Skin of body (tissue), 2 donors: ENCODE data around the gene PARP11. TPM values are rescaled to one million over a fixed set of nuclear protein-coding genes. Genes with fewer than 3 reads are reported as not detected.
"Not testable (repeated sequence)": the region's sequence is repeated elsewhere in the genome, so short reads cannot be mapped to it uniquely, and the experiment has no call there.

Source experiments
- DNase-seq: peaks from one replicate; lab custom pipeline; 2025; lab: John Stamatoyannopoulos, UW
- total RNA-seq: library from RNA; depleted of rRNA; stranded (reverse); fragments of >200 nt; gene quantifications from one replicate; pipeline ENCODE4 v1.2.3, GENCODE V29; 2014

PARP11 gene
- total RNA-seq, 1 donor from 2014 or later: 5.2 TPM

- DNase-seq: no peak
These were observed 9.8 kb upstream of the PARP11 start for GRCh38 chr12:3882896-3883564.

- no peak for DNase-seq
These were observed 9.2 kb upstream of the PARP11 start for GRCh38 chr12:3882406-3882805.

DNA sequence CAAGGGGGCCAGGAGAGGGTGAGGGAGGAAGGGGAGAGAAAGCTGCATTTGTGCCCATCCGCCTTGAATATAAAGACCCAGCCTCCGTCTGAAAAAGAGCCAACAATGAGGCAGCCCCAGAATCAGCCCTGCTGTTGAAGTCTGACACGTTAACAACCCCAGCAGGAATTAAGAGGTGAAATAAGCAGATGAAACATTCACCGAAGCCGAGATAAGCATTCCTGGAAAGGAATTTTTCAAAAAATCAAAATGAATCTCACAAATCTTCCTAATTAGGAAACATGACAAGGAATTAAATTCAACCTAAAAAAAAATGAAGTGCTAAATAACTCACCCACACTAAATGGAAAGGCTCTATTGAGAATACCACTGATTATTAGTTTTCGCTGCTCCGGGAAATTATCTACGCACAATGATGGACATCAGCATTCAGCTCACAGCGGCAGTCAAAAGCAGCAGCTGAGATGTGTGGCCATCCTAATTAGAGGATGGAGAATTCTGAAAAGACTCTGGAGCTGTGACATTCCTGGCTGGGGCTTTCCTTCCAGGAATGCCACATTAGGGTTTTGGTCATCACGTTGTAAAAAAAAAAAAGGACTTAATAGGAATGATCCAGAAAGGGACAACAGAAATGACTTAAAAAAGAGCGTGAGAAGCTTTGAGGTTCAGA lies 8.2 kb upstream of the PARP11 start:
- no peak for DNase-seq

DNA sequence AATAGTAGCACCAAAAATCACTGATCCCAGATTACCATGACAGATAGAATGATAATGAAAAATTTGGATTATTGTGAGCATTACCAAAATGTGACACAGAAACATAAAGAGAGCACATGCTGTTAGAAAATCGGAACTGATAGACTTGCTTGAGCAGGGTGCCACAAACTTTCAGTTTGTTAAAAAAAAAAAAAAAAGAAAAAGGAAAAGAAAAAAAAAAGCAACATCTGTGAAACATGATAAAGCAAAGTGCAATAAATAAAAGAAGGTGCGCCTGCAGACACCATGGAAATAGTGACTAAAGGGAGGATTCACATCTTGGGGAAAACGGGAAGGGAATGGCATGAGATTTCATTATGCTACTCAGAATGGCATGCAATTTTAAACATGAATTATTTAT lies 6.6 kb upstream of the PARP11 start:
- DNase-seq: no peak

DNA sequence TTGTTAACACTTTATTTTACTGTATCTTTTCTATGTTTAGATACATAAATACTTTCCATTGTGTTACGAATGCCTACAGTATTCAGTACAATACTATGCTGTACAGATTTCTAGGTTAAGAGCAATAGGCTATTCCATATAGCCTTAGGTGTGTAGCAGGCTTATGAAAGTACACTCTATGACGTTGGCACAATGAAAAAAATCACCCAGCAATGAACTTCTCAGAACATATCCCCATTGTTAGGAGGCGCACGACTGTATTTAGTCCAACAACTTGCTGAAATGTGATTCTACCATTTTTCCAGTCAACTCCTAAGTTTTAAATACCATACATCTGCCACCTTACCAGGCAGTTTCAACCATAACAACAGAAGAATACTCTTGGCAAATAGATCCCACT lies 1.8 kb downstream of the PARP11 start:
- no peak for DNase-seq

DNA sequence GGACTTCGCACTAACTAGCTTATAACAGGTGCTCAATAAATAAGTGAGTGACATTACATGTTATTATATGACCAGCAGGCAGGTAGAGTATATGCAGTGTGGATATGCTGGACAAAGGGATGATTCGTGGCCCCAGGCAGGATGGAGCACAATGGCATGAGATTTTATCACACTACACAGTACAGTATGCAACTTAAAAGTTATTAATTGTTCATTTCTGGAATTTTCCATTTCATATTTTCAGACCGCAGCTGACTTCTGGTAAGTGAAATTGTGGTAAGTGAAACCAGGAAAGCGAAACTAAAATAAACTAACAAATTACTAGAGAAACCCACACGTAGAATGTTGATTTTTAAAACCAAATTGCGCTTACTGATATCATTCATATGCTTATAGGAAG lies 3.3 kb downstream of the PARP11 start:
- no peak for DNase-seq

DNA sequence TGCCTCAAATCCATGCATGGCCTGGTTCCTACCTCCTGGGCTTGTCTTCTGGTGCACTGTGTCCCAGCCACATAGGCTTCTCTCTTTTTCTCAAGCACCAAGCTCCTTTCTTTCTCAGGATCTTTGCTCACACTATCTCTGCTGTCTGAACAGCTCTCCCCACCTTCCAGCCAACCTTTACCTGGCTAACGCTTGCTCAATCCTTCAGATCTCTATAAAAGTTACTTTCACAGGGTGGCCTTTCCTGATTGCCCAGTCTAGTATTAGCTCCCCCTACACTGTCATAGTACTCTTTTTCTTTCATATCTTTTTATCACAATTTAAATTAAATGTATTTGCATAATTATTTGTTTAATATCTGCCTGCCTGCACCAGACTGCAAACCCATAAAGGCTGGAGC lies 3.8 kb downstream of the PARP11 start:
- DNase-seq: no peak

GRCh38 chr12:3863756-3864155 lies 9.4 kb downstream of the PARP11 start:
- DNase-seq: no peak

DNA sequence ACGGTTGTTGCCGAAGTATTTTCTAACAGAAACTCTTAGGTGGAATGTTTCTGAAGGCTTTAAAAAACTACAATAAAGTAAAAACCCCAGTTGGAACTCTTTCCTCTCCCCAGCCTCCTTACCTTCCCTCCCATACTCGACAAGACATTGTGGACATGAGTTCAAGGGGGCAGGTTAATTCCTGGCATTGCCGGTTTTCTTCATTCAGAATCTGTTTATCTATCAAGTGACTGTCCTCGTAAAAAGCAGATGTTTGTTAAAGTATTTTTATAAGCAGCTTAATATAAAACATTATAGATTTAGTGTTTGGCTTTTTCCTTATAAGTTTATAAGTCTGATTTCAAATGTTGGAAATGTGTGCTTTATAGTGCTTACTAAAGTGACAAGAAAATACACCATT lies 30.7 kb downstream of the PARP11 start:
- DNase-seq: no peak

DNA sequence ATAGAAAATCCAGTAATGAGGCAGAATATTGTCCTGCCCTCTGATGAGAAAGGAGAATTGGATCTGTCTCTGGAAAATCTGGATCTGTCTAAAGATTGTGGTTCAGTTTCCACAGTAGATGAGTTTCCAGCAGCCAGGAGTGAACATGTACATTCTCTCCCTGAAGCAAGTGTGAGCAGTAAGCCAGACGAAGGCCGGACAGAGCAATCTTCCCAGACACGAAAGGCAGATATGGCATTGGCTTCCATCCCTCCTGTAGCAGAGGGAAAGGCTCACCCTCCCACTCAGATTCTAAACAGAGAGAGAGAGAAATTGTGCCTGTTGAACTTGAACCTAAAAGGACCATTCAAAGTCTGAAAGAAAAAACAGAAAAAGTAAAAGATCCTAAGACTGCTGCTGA lies 31.4 kb downstream of the PARP11 start:
- DNase-seq: no peak

DNA sequence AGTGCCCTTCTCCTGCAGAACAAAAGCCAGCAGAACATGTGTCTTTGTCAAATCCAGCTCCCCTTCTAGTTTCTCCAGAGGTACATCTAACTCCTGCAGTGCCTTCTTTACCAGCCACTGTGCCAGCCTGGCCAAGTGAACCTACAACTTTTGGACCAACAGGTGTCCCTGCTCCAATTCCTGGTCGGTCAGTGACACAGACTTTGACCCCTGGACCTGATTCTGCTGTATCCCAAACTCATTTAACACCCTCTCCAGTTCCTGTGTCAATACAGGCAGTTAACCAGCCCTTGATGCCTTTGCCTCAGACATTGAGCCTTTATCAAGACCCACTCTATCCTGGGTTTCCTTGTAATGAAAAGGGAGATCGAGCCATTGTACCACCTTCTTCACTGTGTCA lies 32.4 kb downstream of the PARP11 start:
- not testable (repeated sequence) for DNase-seq

GRCh38 chr12:3839745-3840144 lies 33.5 kb downstream of the PARP11 start:
- not testable (repeated sequence) for DNase-seq

DNA sequence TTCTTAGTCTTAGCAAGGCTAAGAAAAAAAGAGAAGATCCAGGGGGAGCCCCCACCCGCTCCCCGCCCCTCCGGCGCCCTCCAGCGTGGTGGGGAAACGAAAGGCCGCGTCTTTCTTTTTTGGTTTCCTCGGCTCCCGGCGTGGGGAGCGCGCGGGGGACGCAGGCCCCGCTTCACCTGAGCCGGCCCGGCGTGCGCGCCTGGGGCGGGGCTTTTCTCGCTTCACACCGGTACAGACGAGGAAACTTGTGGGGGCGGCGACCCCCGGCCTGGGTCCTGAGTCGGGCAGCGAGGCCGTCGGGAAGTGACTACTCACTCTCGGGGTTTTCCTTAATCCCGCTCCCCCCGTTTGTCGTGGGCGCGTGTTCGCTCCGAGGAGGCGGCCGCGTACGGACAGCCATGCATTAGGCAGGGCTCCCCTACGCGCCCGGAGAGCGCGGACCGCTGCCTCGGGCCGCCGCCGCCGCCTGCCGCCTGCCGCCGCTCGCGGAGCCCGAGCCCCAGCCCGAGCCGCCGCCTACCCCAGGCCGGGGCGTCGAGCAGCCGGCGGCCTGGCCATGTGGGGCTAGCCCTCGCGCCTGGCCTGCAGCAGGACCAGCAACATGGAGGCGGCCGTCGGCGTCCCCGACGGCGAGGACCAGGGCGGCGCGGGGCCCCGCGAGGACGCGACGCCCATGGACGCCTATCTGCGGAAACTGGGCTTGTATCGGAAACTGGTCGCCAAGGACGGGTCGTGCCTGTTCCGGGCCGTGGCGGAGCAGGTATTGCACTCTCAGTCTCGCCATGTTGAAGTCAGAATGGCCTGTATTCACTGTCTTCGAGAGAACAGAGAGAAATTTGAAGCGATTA lies 34.3 kb downstream of the PARP11 start:
- not testable (repeated sequence) for DNase-seq

GRCh38 chr12:3838076-3838475 lies 35.1 kb downstream of the PARP11 start:
- no peak for DNase-seq

DNA sequence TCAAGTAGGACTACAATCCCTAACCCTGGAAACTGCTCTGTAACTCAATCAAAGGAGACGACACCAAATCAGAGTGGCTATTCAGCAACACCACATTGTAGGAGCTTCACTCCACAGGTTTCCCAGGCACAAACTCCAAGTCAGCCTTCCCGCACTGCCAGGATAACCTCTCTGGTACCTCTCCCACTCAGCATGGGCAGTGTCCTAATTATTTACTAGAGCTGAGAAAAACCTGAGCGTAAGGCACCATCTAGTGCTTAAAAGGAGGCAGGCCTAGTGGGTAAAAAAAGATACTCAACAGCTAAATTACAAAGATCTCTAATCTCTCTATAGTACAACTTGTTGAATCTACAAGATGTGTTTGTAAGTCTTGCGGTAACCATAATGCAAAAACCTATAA lies 36.1 kb downstream of the PARP11 start:
- DNase-seq: no peak

DNA sequence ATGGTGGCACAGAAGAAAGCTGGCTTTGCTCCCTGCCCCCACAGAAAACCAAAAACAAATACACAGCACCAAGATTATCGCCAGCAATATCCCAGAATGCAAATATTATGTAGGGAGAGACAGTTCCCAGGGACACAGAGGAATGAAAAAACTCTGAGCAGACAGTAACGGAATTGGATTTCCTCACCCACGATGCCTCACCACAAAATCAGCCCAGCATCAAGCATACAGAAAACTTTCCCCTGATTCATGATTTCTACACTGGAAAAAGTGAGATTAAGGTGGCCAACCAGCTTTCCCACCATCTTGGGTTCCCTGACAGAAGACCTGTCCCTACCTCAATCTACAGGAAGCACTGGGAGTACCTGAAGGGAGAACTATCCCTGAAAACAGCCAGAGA lies 36.6 kb downstream of the PARP11 start:
- DNase-seq: no peak

DNA sequence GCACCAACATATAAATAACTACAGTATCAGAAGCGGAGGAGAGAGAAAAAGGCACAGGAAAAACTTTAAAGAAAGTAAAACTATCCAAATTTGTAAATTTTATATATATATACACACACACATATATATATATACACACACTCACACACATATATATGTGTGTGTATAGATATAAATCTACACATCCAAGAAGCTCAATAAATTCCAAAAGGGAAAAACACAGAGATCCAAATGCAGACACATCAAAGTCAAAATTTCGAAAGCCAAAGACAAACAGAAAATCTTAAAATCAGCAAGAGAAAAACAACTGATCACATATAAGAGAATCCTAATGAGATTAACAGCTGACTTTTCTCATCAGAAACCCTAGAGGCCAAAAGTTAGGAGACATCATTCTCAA lies 37.3 kb downstream of the PARP11 start:
- no peak for DNase-seq

DNA sequence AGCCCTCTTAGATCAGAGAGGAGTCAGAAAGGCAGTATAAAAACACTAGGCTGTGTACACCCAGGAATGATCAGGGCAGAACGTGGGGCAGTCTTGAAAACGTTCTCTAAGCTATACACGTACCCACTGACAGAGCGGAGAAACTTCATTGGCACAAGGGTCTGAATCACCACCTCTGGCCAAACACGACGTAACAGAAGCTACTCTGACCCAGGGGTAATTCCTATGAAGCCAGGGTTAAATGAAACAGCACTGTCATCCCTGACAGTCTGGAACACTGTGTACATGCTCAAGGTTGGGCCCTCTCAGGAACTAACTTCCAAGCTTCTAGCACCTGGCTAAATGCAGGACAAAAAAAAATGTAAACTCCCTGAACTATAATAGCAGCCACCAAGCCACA lies 38.4 kb downstream of the PARP11 start:
- no peak for DNase-seq

- no peak for DNase-seq
These were observed 39.4 kb downstream of the PARP11 start for GRCh38 chr12:3833670-3834310.

- no peak for DNase-seq
These were observed 40.5 kb downstream of the PARP11 start for GRCh38 chr12:3832738-3833137.

GRCh38 chr12:3828888-3829287 lies 44.3 kb downstream of the PARP11 start:
- DNase-seq: no peak
